ENCODE measurements around the gene SLC43A1. TPM values are rescaled to one million over a fixed set of nuclear protein-coding genes. Genes with fewer than 3 reads are reported as not detected.

The SLC43A1 gene
- polyA plus RNA-seq, 1 of the 3 experiments (the other 2 are of a cell fraction) = 4.4 TPM

GRCh38 chr11:57500926-57501325, 14.6 kb downstream of the SLC43A1 start:
- Histone ChIP-seq H3K4me3 (ENCODE audit: low read depth in 2 of 2, low read length in 1 of 2) (no peak overlapping the region), H4K20me1 (ENCODE audit: insufficient read depth) (no peaks in the 10 kb centered on the region), H3F3A (replicated peaks; ENCODE audit: insufficient read depth) (no peaks in the 10 kb centered on the region), H2AFZ (ENCODE audit: low read depth) (no peak overlapping the region), H3K27me3 (ENCODE audit: insufficient read depth) (no peaks in the 10 kb centered on the region), H3K36me3 (replicated peaks in 1 of 2; ENCODE audit: control insufficient read depth in 1 of 2, insufficient read depth in 2 of 2, low read length in 1 of 2) (no peaks in the 10 kb centered on the region), H3K9me2 (no peaks in the 10 kb centered on the region), H3K9me3 (no peaks in the 10 kb centered on the region), H3K4me1 (ENCODE audit: control insufficient read depth in 1 of 2, insufficient read depth in 2 of 2, low read depth in 1 of 2, low read length in 1 of 2) (peaks cover 11 to 12% of the 10 kb centered on the region in 2 experiments; a peak in 2 of 4 replicates), H3K4me2 (no peak overlapping the region), H3K27ac (ENCODE audit: low read depth in 2 of 2, low read length in 1 of 2) (no peak overlapping the region), H3K79me2 (ENCODE audit: insufficient read depth) (no peaks in the 10 kb centered on the region), H3K9ac (no peak overlapping the region)
- DNase-seq = no peak
- WGBS (ENCODE audit: low lambda C conversion rate) = 100% methylated on average over 4 of the region's 15 CpGs
- ChIA-PET POLR2A (no interaction called here), CTCF (interaction anchor here (0.6 to 27.2 kb wide), 10 partner anchors 12 to 144 kb away, joined by 3 to 517 read pairs (median 4); partner anchors contain the start of genes RTN4RL2, SLC43A1 and TIMM10)
- TF ChIP-seq CHD2 (IDR thresholded peaks at IDR 0.05; ENCODE audit: low read length, partially characterized antibody) (no peak), TCF12 (IDR thresholded peaks at IDR 0.05) (no peak), GATA2 (CRISPR knock-in tag; IDR thresholded peaks at IDR 0.05) (no peak), FOXJ3 (CRISPR knock-in tag; IDR thresholded peaks at IDR 0.05) (no peak)

GRCh38 chr11:57500515-57500914, 15.0 kb downstream of the SLC43A1 start:
- Histone ChIP-seq H3K4me3 (ENCODE audit: low read depth in 2 of 2, low read length in 1 of 2) (no peak overlapping the region), H3F3A (replicated peaks; ENCODE audit: insufficient read depth) (no peaks in the 10 kb centered on the region), H2AFZ (ENCODE audit: low read depth) (no peak overlapping the region), H3K9me2 (no peaks in the 10 kb centered on the region), H3K27ac (ENCODE audit: low read depth in 2 of 2, low read length in 1 of 2) (no peak overlapping the region), H3K36me3 (replicated peaks in 1 of 2; ENCODE audit: control insufficient read depth in 1 of 2, insufficient read depth in 2 of 2, low read length in 1 of 2) (no peaks in the 10 kb centered on the region), H3K27me3 (ENCODE audit: insufficient read depth) (no peaks in the 10 kb centered on the region), H3K4me1 (ENCODE audit: control insufficient read depth in 1 of 2, insufficient read depth in 2 of 2, low read depth in 1 of 2, low read length in 1 of 2) (peaks cover 11 to 12% of the 10 kb centered on the region in 2 experiments; a peak in 2 of 4 replicates), H3K9ac (no peak overlapping the region), H3K4me2 (no peak overlapping the region), H4K20me1 (ENCODE audit: insufficient read depth) (no peaks in the 10 kb centered on the region), H3K79me2 (ENCODE audit: insufficient read depth) (no peaks in the 10 kb centered on the region), H3K9me3 (no peaks in the 10 kb centered on the region)
- ChIA-PET POLR2A (no interaction called here), CTCF (interaction anchor here (0.6 to 27.2 kb wide), 8 partner anchors 14 to 42 kb away, joined by 3 to 517 read pairs (median 4); partner anchors contain the start of genes RTN4RL2, SLC43A1 and TIMM10)
- WGBS (ENCODE audit: low lambda C conversion rate) = 88% methylated on average over 8 of the region's 8 CpGs
- DNase-seq = no peak
- TF ChIP-seq FOXM1 (IDR thresholded peaks at IDR 0.05; ENCODE audit: low read depth) (no peak), EZH2phosphoT487 (IDR thresholded peaks at IDR 0.05; ENCODE audit: borderline replicate concordance, low read depth) (no peak), CHD2 (IDR thresholded peaks at IDR 0.05; ENCODE audit: low read length, partially characterized antibody) (no peak), NFIC (IDR thresholded peaks at IDR 0.05; ENCODE audit: borderline replicate concordance) (no peak), MAX (IDR thresholded peaks at IDR 0.05; ENCODE audit: low read depth) (no peak), REST (IDR thresholded peaks at IDR 0.05; ENCODE audit: low read depth, low read length) (no peak), TEAD4 (IDR thresholded peaks at IDR 0.05; ENCODE audit: borderline replicate concordance, insufficient read depth) (no peak), GATA2 (CRISPR knock-in tag; IDR thresholded peaks at IDR 0.05) (no peak), ZBTB33 (IDR thresholded peaks at IDR 0.05; ENCODE audit: borderline replicate concordance, low read depth) (no peak), TAF1 (IDR thresholded peaks at IDR 0.05; ENCODE audit: borderline replicate concordance, low read depth, low read length) (no peak), POLR2AphosphoS5 (IDR thresholded peaks at IDR 0.05; ENCODE audit: low read depth, low read length) (no peak), PBX3 (IDR thresholded peaks at IDR 0.05) (no peak), USF2 (IDR thresholded peaks at IDR 0.05; ENCODE audit: borderline replicate concordance, low read depth, low read length) (no peak), RCOR1 (IDR thresholded peaks at IDR 0.05; ENCODE audit: low read length) (no peak), IRF3 (IDR thresholded peaks at IDR 0.05; ENCODE audit: low read depth, low read length) (no peak), MEF2A (IDR thresholded peaks at IDR 0.05; ENCODE audit: borderline replicate concordance, low read depth) (no peak)

All from SK-N-SH (cell line).